Prostate gland (tissue), 2 donors: Measurements from ENCODE around the gene SRSF6. TPM values are rescaled to one million over a fixed set of nuclear protein-coding genes. Genes with fewer than 3 reads are reported as not detected.
A peak's percentile ranks its signal among the peaks of the same experiment; 100 is the strongest.

ENCODE experiments used
- DNase-seq: peaks from one replicate; pipeline ENCODE4 v3.0.0-alpha.2; 2019; ENCODE audit warnings: low spot score
- H3K27ac ChIP-seq, 2 donors: fragments of 200-600 bp; sonication (generic); 2 replicates each; pipeline ENCODE4 v1.5.1; 2017 to 2019
- H3K27me3 ChIP-seq: fragments of 200-600 bp; sonication (generic); replicated peaks from 2 replicates; pipeline ENCODE4 v1.5.1; 2019; ENCODE audit not compliant: insufficient read depth
- H3K36me3 ChIP-seq, 2 donors: fragments of 200-600 bp; sonication (generic); 1 replicate in 1 of 2; 2 replicates in 1 of 2; pipeline versions ENCODE4 v1.5.1 to v1.8.1; 2017 to 2019
- H3K4me1 ChIP-seq: fragments of 200-600 bp; sonication (generic); replicated peaks from 2 replicates; pipeline ENCODE4 v1.5.1; 2019
- H3K4me3 ChIP-seq, 2 donors: fragments of 200-600 bp; sonication (generic); 2 replicates each; pipeline ENCODE4 v1.5.1; 2017 to 2019
- H3K9me3 ChIP-seq: fragments of 200-600 bp; sonication (generic); 2 replicates; pipeline ENCODE4 v1.5.1; 2017
- CTCF ChIP-seq, 4 experiments: fragments of 200-600 bp in 2 of 4; fragments of 450-650 bp in 2 of 4; sonication (generic) in 2 of 4; IDR thresholded peaks; 1 replicate in 3 of 4; 2 replicates in 1 of 4; pipeline ENCODE4 v1.5.1; 2016 to 2019; ENCODE audit warnings: antibody characterized with exemption in 4 of 4, mild to moderate bottlenecking in 2 of 4, moderate library complexity in 2 of 4
- POLR2A ChIP-seq: fragments of 450-650 bp; IDR thresholded peaks from one replicate; pipeline ENCODE4 v1.6.1; 2016; ENCODE audit warnings: antibody characterized with exemption, mild to moderate bottlenecking
- POLR2AphosphoS5 ChIP-seq: sonication (generic); formaldehyde crosslinking; IDR thresholded peaks from one replicate; pipeline ENCODE4 v1.6.1; 2017; ENCODE audit warnings: antibody characterized with exemption
- whole genome bisulfite sequencing: methylation state at CpG from one replicate; pipeline ENCODE4 v1.1.5; 2018; 5-methylcytosine and 5-hydroxymethylcytosine counted together
- intact Hi-C: fragments of 100-400 bp; cut with DNase I; formaldehyde crosslinking; loops from one replicate; pipeline ENCODE4 v1.14.2; 2022
- total RNA-seq, 2 donors: library from RNA; depleted of rRNA; stranded (reverse); fragments of >200 nt; gene quantifications; one replicate each; pipeline ENCODE4 v1.1.0, GENCODE V29; 2016

Gene SRSF6
- total RNA-seq, 2 donors from 2014 or later: 121 to 128 TPM

DNA sequence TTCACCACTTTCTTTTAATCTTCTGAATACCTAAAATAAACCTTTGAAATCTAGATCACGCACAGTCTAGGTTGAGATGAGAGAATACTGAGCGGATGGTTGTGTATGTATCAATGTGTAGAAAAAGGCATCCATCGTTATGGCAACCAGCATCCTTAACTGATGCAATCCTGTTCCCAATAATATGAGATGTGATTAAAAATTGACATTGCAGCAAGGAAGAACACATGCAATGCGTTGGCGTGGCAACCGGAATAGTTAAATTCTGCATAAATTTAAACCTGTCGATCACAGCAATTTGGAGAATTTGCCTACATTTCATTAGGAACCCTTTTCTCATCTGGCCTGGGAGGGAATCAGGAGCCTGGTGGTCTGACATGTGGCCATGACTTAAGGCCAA lies 48.5 kb downstream of the SRSF6 start:
- Histone ChIP-seq H3K27ac (no peak overlapping the region), H3K4me3 (no peak overlapping the region), H3K4me1 (peaks cover 3% of the 10 kb centered on the region), H3K27me3 (no peaks in the 10 kb centered on the region), H3K36me3 (no peaks in the 10 kb centered on the region), H3K9me3 (no peaks in the 10 kb centered on the region)
- intact Hi-C loops: no loop called here
- TF ChIP-seq CTCF (IDR thresholded peaks at IDR 0.05) (no peak), POLR2AphosphoS5 (no peak), POLR2A (no peak)
- 93% methylated on average over 7 of the region's 7 CpGs for WGBS
- DNase-seq: no peak

- TF ChIP-seq POLR2A: no peak
- no peak for TF ChIP-seq POLR2AphosphoS5
- peak; percentile 39 for DNase-seq
- Histone ChIP-seq H3K4me3 (peak within 1 kb of the TSS; percentile 51 to 56), H3K27me3 (no peaks in the 10 kb centered on the region), H3K4me1 (peaks cover 3% of the 10 kb centered on the region), H3K27ac (no peak within 1 kb of the TSS), H3K9me3 (no peaks in the 10 kb centered on the region), H3K36me3 (no peaks in the 10 kb centered on the region)
- 4% methylated on average over 67 of the region's 95 CpGs for WGBS
- intact Hi-C loops: no loop called here
Measured at GRCh38 chr20:43507150-43508080, 49.7 kb downstream of the SRSF6 start, which contains the start of gene L3MBTL1. Gene L3MBTL1 (plus strand): TSS chr20:43507697. CDS start chr20:43513504, 5,807 bp downstream.

DNA sequence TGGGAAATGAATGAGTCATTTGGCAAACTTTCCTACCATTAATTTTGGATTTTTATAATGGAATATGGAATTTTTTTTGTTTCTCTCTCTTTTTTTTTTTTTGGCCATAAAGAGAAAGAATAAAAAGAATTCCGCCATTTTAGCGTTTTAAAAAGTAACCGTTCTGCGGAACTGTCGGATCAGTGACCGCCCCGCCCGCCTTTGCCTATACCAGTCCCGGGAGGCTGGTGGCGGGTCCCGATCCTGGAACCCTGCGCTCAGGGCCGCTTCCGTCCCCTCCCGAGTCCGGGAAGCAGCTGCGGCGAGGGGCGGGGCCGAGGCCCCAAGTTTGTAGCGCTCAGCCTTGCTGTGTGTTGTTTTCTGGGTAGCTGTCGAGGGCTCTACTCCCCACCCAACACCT lies 50.4 kb downstream of the SRSF6 start:
- H3K27me3 ChIP-seq: no peaks in the 10 kb centered on the region
- H3K4me3 ChIP-seq: peak overlapping the region; percentile 51 to 56
- TF ChIP-seq CTCF (IDR thresholded peaks at IDR 0.05): no peak
- no peak for TF ChIP-seq POLR2A
- TF ChIP-seq POLR2AphosphoS5: no peak
- no peak for DNase-seq
- intact Hi-C loops: no loop called here
- H3K9me3 ChIP-seq: no peaks in the 10 kb centered on the region
- no peak overlapping the region for H3K27ac ChIP-seq
- no peaks in the 10 kb centered on the region for H3K36me3 ChIP-seq
- 8% methylated on average over 22 of the region's 22 CpGs for WGBS
- peaks cover 3% of the 10 kb centered on the region for H3K4me1 ChIP-seq

- 85% methylated on average over 11 of the region's 11 CpGs for WGBS
- peaks cover 3% of the 10 kb centered on the region for H3K4me1 ChIP-seq
- H3K9me3 ChIP-seq: no peaks in the 10 kb centered on the region
- no peak for TF ChIP-seq CTCF (IDR thresholded peaks at IDR 0.05)
- no peak for TF ChIP-seq POLR2A
- no peak for TF ChIP-seq POLR2AphosphoS5
- no peaks in the 10 kb centered on the region for H3K36me3 ChIP-seq
- intact Hi-C loops: no loop called here
- no peak overlapping the region for H3K4me3 ChIP-seq
- no peaks in the 10 kb centered on the region for H3K27me3 ChIP-seq
- DNase-seq: no peak
- no peak overlapping the region for H3K27ac ChIP-seq
Measured at GRCh38 chr20:43508604-43509040, 50.9 kb downstream of the SRSF6 start.

- Histone ChIP-seq H3K36me3 (no peaks in the 10 kb centered on the region), H3K27ac (no peak overlapping the region), H3K4me1 (peaks cover 3% of the 10 kb centered on the region), H3K27me3 (no peaks in the 10 kb centered on the region), H3K4me3 (no peak overlapping the region), H3K9me3 (no peaks in the 10 kb centered on the region)
- no peak for DNase-seq
- intact Hi-C loops: no loop called here
- no peak for TF ChIP-seq POLR2A
- TF ChIP-seq CTCF (IDR thresholded peaks at IDR 0.05): no peak
- no peak for TF ChIP-seq POLR2AphosphoS5
- WGBS: 89% methylated on average over 1 of the region's 1 CpG
Measured at GRCh38 chr20:43511879-43512278, 54.2 kb downstream of the SRSF6 start.
